ENCODE data around the gene ARL5C.

ARL5C gene

DNA sequence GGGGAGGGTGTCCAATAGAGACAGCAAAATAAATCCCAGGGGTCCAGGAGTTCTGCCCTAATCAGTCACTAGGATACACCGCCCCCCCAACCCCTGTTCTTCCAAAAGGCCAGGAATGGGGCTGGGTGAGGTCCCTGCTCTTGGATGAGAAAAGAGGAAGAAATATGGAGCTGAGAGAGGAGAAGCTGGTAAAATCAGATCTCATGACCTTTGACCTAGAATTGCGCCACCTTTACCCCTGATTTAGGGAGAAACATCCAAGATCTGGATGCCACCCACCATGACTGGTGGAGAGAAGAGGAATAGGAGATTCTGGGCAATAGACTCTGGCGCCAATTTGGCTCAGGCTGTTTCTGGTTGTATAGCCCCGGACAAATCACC lies 32.2 kb upstream of the ARL5C start:
- H3K4me1 Mint-ChIP-seq (ENCODE audit: low read depth) = peaks cover 43% of the 10 kb centered on the region
- H3K36me3 Mint-ChIP-seq (ENCODE audit: low read depth) = peaks cover 43% of the 10 kb centered on the region
- H3K27me3 Mint-ChIP-seq = peaks cover 2% of the 10 kb centered on the region
- peak overlapping the region; percentile 93 for H3K27ac Mint-ChIP-seq
- no peaks in the 10 kb centered on the region for H3K9me3 Mint-ChIP-seq
- peak overlapping the region; percentile 79 for H3K4me3 Mint-ChIP-seq
- intact Hi-C loops (cut with micrococcal nuclease) = no loop called here

GRCh38 chr17:39197380-39198185 lies 31.6 kb upstream of the ARL5C start, which contains the start of gene CACNB1:
Gene CACNB1, minus strand, starts transcription at chr17:39197669. Its CDS starts 174 bp downstream, at chr17:39197495.
- Mint-ChIP-seq H3K27ac (peak within 1 kb of the TSS; percentile 93), H3K4me3 (peak within 1 kb of the TSS; percentile 79), H3K27me3 (peaks cover 2% of the 10 kb centered on the region), H3K36me3 (ENCODE audit: low read depth) (peaks cover 43% of the 10 kb centered on the region), H3K4me1 (ENCODE audit: low read depth) (peaks cover 38% of the 10 kb centered on the region), H3K9me3 (no peaks in the 10 kb centered on the region)
- intact Hi-C loops (cut with micrococcal nuclease) = no loop called here

GRCh38 chr17:39196808-39197291 lies 30.9 kb upstream of the ARL5C start:
- Mint-ChIP-seq H3K27ac (no peak overlapping the region), H3K4me3 (peak overlapping the region; percentile 79), H3K4me1 (ENCODE audit: low read depth) (peaks cover 33% of the 10 kb centered on the region), H3K27me3 (peaks cover 2% of the 10 kb centered on the region), H3K9me3 (no peaks in the 10 kb centered on the region), H3K36me3 (ENCODE audit: low read depth) (peaks cover 42% of the 10 kb centered on the region)
- intact Hi-C loops (cut with micrococcal nuclease) = no loop called here

- no peaks in the 10 kb centered on the region for H3K9me3 Mint-ChIP-seq
- H3K27ac Mint-ChIP-seq = no peak overlapping the region
- peaks cover 2% of the 10 kb centered on the region for H3K27me3 Mint-ChIP-seq
- intact Hi-C loops (cut with micrococcal nuclease) = no loop called here
- peaks cover 36% of the 10 kb centered on the region for H3K36me3 Mint-ChIP-seq (ENCODE audit: low read depth)
- no peak overlapping the region for H3K4me3 Mint-ChIP-seq
- peaks cover 28% of the 10 kb centered on the region for H3K4me1 Mint-ChIP-seq (ENCODE audit: low read depth)
Measured at GRCh38 chr17:39196241-39196807, 30.4 kb upstream of the ARL5C start.

DNA sequence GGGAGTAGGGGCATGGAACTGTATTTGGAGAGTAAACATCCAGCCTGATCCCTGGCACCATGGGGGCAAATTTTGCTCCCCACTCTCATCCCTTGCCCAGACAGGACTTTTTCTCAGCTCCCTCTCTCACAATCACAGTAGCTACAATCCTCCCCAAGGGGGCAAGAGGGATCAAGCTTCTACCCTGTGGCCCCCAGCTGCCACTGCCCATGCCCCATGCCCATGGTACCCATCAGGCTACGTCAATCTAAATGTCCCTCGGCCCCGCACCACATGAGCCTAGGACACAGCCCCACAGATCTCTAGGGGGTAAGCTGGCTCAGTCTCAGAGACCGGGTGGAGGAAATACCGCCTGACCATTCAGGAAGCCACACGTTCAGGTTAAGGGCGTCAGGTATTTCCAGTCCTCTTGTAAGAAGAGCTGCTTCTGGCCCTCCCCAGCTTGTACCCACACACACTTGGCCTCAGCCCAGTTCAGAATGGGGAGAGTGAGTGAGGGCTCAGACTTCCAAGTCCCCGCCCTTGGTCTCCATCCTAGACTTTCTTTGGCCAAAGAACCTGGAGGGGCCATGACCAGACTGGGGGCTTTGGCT lies 29.7 kb upstream of the ARL5C start:
- H3K4me1 Mint-ChIP-seq (ENCODE audit: low read depth) = peaks cover 21% of the 10 kb centered on the region
- intact Hi-C loops (cut with micrococcal nuclease) = no loop called here
- peaks cover 2% of the 10 kb centered on the region for H3K27me3 Mint-ChIP-seq

DNA sequence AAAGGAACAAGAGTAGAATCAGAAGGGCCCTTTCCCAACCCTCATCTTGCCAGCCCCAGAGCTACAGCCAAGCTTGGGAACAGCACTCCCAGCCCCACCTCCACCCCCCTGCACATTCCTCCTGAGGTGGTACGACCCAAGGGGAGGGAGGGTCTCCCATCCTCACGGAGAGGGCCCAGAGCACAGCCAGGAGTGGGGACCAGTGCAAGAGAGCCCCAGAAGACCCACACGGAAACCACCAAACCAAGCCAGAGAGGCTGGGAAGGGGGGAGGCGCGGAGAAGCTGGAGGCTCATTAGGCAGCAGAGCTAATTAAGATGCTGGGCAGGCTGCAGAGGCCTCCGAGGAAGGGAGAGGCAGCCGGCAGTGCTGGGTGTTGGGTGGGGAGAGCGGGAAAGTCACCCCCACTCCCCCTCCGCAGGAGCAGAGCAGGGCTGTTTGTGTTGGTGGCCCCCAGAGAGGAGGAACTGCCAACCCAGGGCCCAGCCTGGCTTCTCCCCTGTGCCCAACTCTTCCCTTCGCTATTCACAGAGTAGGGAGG lies 29.1 kb upstream of the ARL5C start:
- peaks cover 2% of the 10 kb centered on the region for H3K27me3 Mint-ChIP-seq
- intact Hi-C loops (cut with micrococcal nuclease) = no loop called here
- H3K9me3 Mint-ChIP-seq = no peaks in the 10 kb centered on the region
- no peak overlapping the region for H3K4me3 Mint-ChIP-seq
- peaks cover 24% of the 10 kb centered on the region for H3K36me3 Mint-ChIP-seq (ENCODE audit: low read depth)
- H3K27ac Mint-ChIP-seq = no peak overlapping the region
- H3K4me1 Mint-ChIP-seq (ENCODE audit: low read depth) = peaks cover 21% of the 10 kb centered on the region

More for the DNA sequence above, 29.7 kb upstream of the ARL5C start:
- no peaks in the 10 kb centered on the region for H3K9me3 Mint-ChIP-seq
- H3K36me3 Mint-ChIP-seq (ENCODE audit: low read depth) = peaks cover 30% of the 10 kb centered on the region
- H3K27ac Mint-ChIP-seq = no peak overlapping the region
- no peak overlapping the region for H3K4me3 Mint-ChIP-seq

GRCh38 chr17:39194089-39194984 lies 28.4 kb upstream of the ARL5C start:
- Mint-ChIP-seq H3K27ac (no peak overlapping the region), H3K36me3 (ENCODE audit: low read depth) (peaks cover 22% of the 10 kb centered on the region), H3K4me1 (ENCODE audit: low read depth) (peaks cover 14% of the 10 kb centered on the region), H3K9me3 (no peaks in the 10 kb centered on the region), H3K4me3 (no peak overlapping the region), H3K27me3 (peaks cover 2% of the 10 kb centered on the region)
- intact Hi-C loops (cut with micrococcal nuclease) = no loop called here

DNA sequence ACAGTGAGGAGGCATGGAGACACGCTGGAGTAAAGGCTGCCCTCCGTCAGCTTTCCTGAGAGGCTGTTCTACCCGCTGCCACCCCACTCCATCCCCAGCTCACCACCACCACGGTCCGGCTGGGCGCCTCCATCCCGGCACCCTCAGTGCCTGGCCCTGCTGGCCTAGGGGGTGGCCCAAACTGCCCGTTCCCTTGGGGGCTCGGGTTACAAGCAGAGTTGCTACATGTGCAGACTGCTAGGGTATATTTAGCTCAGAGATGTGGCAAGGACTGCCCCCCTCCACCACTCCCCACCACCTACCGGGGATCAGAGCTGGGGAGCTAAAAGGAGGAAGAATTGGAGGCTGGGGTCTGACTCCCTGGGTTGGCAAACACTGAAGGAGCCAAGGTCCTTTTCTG lies 27.4 kb upstream of the ARL5C start:
- Mint-ChIP-seq H3K4me1 (ENCODE audit: low read depth) (peaks cover 7% of the 10 kb centered on the region), H3K27ac (no peak overlapping the region), H3K27me3 (peaks cover 2% of the 10 kb centered on the region), H3K4me3 (no peak overlapping the region), H3K9me3 (no peaks in the 10 kb centered on the region), H3K36me3 (ENCODE audit: low read depth) (peaks cover 22% of the 10 kb centered on the region)
- intact Hi-C loops (cut with micrococcal nuclease) = no loop called here

DNA sequence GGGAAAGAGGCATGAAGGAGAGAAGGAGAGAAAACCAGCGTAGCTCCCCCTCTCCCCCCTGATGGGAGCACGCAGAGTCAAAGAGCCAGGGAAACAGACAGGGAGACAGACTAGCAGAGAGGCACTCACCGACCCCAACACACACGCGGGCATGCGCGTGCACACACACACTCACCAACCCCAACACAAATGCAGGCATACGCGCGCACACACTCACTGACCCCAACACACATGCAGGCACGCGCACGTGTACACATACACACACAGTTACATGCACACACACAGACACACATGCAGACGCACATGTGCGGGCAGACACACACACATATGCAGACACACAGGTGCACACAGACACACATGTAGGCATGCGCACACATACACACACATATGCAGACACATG lies 26.9 kb upstream of the ARL5C start:
- H3K27ac Mint-ChIP-seq = no peak overlapping the region
- intact Hi-C loops (cut with micrococcal nuclease) = no loop called here
- H3K4me1 Mint-ChIP-seq (ENCODE audit: low read depth) = peaks cover 3% of the 10 kb centered on the region
- peaks cover 2% of the 10 kb centered on the region for H3K27me3 Mint-ChIP-seq
- H3K9me3 Mint-ChIP-seq = no peaks in the 10 kb centered on the region
- no peak overlapping the region for H3K4me3 Mint-ChIP-seq
- peaks cover 22% of the 10 kb centered on the region for H3K36me3 Mint-ChIP-seq (ENCODE audit: low read depth)

DNA sequence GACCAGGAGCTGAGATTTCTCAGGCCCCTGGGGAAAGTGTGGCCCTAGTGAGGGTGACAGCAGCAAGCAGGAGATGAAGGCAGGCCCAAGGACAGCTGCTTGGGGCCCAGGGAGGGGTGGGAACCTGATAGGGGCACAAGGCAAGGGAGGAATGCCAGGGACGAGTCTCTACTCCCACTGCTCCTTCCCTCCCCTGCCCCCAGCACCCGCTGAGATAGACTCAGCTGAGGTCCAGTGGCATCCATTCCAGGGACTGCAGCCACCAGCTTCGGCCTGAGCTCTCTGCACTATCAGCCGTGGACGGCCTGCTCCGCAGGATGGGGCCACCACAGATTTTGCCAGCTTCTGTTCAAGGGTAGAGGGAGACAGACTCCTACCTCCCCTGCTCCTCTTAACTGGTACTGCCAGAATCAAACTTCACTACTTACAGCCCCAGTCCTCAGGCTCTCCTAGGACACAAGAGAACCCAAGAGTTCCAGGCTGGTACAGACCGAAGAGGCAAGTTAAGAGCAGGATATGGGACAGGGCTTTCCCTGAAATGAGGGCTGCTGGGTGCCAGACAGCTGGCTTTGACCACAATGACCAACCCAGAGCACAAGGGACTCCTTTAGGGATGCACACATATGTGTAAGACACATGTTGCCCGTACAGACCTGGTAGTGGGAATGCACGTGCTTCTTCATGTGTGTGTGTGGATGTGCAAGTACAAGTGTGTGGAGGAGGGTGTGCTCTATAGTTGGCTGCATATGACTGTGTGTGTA lies 26.0 kb upstream of the ARL5C start:
- Mint-ChIP-seq H3K27ac (no peak overlapping the region), H3K36me3 (ENCODE audit: low read depth) (peaks cover 29% of the 10 kb centered on the region)
- intact Hi-C loops (cut with micrococcal nuclease) = no loop called here

DNA sequence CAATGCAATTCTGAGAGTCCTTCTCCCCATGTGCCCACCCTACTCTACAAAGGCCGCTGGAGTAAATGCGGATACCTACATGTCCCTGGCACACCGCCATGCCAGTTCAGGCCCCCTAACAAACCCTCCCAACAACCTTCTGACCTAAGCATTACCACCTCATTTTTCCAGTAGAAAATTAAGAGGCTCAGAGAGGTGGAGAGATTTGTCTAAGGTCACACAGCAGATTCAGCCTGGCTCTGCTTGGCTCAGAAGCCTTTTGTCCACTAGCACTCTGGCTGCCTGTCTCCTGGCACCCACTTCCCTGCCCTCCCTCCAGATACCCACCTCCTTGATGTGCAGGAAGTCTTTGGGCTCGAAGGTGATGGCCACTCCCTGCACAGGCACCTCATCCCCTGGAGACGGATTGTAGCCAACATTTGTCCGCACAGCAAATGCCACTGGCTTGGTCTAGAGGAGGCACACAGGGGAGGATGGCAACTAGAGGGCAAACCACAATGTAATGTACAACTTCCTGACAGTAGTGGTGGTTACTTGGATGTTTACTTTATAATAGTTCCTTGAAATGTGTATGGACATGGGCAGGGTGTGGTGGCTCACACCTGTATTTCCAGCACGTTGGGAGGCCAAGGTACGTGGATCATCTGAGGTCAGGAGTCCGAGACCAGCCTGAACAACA lies 21.3 kb upstream of the ARL5C start:
- peaks cover 50% of the 10 kb centered on the region for H3K36me3 Mint-ChIP-seq (ENCODE audit: low read depth)
- H3K27ac Mint-ChIP-seq = no peak overlapping the region
- no peaks in the 10 kb centered on the region for H3K9me3 Mint-ChIP-seq
- intact Hi-C loops (cut with micrococcal nuclease) = no loop called here
- H3K27me3 Mint-ChIP-seq = no peaks in the 10 kb centered on the region
- no peak overlapping the region for H3K4me3 Mint-ChIP-seq
- H3K4me1 Mint-ChIP-seq (ENCODE audit: low read depth) = peaks cover 9% of the 10 kb centered on the region

More for the DNA sequence above, 26.0 kb upstream of the ARL5C start:
- no peaks in the 10 kb centered on the region for H3K9me3 Mint-ChIP-seq
- H3K4me1 Mint-ChIP-seq (ENCODE audit: low read depth) = no peaks in the 10 kb centered on the region
- H3K27me3 Mint-ChIP-seq = no peaks in the 10 kb centered on the region
- H3K4me3 Mint-ChIP-seq = no peak overlapping the region

- intact Hi-C loops (cut with micrococcal nuclease) = no loop called here
- peaks cover 47% of the 10 kb centered on the region for H3K36me3 Mint-ChIP-seq (ENCODE audit: low read depth)
- H3K9me3 Mint-ChIP-seq = no peaks in the 10 kb centered on the region
- H3K27ac Mint-ChIP-seq = no peak overlapping the region
- no peaks in the 10 kb centered on the region for H3K27me3 Mint-ChIP-seq
- peaks cover 9% of the 10 kb centered on the region for H3K4me1 Mint-ChIP-seq (ENCODE audit: low read depth)
- no peak overlapping the region for H3K4me3 Mint-ChIP-seq
Measured at GRCh38 chr17:39186481-39187002, 20.6 kb upstream of the ARL5C start.

Data from dendritic cell treated with granulocyte-macrophage colony-stimulating factor and Interleukin-4, amounts not matched to agents 40 ng/mL and 50 ng/mL, for 4 days (primary cell).